ENCODE data around the gene PCYT1B. TPM values are rescaled to one million over a fixed set of nuclear protein-coding genes. Genes with fewer than 3 reads are reported as not detected.

Gene PCYT1B
- 10 to 100 TPM; 11.3 to 16.0 TPM for total RNA-seq
- 10.9 TPM for polyA plus RNA-seq (2013, experiment 1 of 2)
- polyA plus RNA-seq (2013, experiment 2 of 2), result 12.3 TPM
- long read RNA-seq, experiment 1, partial matches to known transcripts, result 0 of 3 reads
- long read RNA-seq, experiment 1, other reads (novel, unspliced or antisense), result 1 of 3 reads
- long read RNA-seq, experiment 2, transcript PCYT1B-202 (8 exons, 1,692 nt), result major isoform, 11 of 15 reads
- long read RNA-seq, experiment 2, partial matches to known transcripts, result 0 of 15 reads
- long read RNA-seq, experiment 2, other reads (novel, unspliced or antisense), result 4 of 15 reads
- long read RNA-seq, experiment 3, transcript PCYT1B-202 (8 exons, 1,692 nt), result major isoform, 7 of 11 reads
- long read RNA-seq, experiment 3, partial matches to known transcripts, result 1 of 11 reads
- long read RNA-seq, experiment 3, other reads (novel, unspliced or antisense), result 2 of 11 reads
- long read RNA-seq, experiment 4, partial matches to known transcripts, result 10 of 16 reads
- long read RNA-seq, experiment 4, other reads (novel, unspliced or antisense), result 1 of 16 reads

DNA sequence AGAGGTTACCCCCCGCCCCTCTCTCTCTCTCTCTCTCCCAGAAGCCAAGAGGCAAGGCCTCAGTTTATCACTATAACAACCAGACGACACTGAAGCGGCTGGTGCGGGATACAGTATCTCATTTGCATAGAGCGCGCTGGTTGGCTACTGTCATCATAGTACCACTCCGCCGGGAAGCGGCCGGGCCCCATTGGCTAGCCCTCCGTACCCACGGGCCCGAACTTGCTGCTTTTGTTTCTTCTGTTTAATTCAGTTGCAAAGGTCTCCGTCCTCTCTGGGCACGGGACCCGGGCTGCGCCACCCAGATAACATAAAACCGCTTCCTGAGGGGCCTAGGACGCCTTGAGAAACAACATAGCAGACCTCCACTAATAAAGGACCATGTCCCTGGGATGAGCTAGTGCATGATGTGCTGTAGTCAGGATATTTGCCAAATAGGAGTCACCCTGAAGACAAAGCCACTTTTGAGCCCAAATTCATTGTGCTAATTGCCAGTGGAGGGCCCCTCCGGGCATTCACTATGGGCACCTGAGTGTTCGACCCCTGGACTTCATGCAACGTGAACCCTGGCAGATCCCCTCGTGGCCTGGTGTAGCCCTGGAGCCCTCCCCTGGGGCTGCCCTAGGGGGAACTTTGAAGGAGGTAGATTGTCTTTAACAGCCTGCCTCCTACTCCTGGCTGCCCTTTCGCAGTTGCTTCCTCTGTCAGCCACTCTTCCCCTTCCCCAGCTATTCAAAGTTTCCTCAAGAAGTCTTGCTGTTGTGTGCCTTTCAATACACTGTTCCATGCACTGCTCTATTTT, at the start of gene PCYT1B:
Gene PCYT1B, minus strand, starts transcription at position 91 of the 802 bp plus-strand sequence. CDS start 242 bp downstream, outside the sequence.
- peak; percentile 98 for DNase-seq
- peak within 1 kb of the TSS; percentile 96 for H3K27ac Mint-ChIP-seq
- Histone ChIP-seq H3K9me3 (ENCODE audit: control insufficient read depth, low read length) (no peaks in the 10 kb centered on the region), H3K27me3 (ENCODE audit: control insufficient read depth, insufficient read depth, low read length, poor library complexity, severe bottlenecking) (no peaks in the 10 kb centered on the region), H3K9ac (ENCODE audit: extremely low read depth, low read length, poor library complexity, severe bottlenecking) (peak within 1 kb of the TSS; percentile 34), H3K36me3 (ENCODE audit: control insufficient read depth, insufficient read depth, low read length) (no peaks in the 10 kb centered on the region), H3K4me3 (ENCODE audit: low read length) (peak within 1 kb of the TSS; percentile 80), H3K27ac (ENCODE audit: low read depth, low read length) (peak within 1 kb of the TSS; percentile 73), H3K4me1 (ENCODE audit: control insufficient read depth, insufficient read depth, low read length) (no peaks in the 10 kb centered on the region)
- H3K4me1 Mint-ChIP-seq, result peaks cover 20% of the 10 kb centered on the region
- peak within 1 kb of the TSS; percentile 69 for H3K4me3 Mint-ChIP-seq
- WGBS, 2 experiments (ENCODE audit: insufficient coverage in 1 of 2, insufficient read length in 1 of 2), result 4 to 8% methylated on average over 2 to 23 of the region's 24 CpGs
- peaks cover 11% of the 10 kb centered on the region for H3K27me3 Mint-ChIP-seq (ENCODE audit: insufficient read depth)
- TF ChIP-seq, protein P1, sequence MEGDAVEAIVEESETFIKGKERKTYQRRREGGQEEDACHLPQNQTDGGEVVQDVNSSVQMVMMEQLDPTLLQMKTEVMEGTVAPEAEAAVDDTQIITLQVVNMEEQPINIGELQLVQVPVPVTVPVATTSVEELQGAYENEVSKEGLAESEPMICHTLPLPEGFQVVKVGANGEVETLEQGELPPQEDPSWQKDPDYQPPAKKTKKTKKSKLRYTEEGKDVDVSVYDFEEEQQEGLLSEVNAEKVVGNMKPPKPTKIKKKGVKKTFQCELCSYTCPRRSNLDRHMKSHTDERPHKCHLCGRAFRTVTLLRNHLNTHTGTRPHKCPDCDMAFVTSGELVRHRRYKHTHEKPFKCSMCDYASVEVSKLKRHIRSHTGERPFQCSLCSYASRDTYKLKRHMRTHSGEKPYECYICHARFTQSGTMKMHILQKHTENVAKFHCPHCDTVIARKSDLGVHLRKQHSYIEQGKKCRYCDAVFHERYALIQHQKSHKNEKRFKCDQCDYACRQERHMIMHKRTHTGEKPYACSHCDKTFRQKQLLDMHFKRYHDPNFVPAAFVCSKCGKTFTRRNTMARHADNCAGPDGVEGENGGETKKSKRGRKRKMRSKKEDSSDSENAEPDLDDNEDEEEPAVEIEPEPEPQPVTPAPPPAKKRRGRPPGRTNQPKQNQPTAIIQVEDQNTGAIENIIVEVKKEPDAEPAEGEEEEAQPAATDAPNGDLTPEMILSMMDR (conservative IDR thresholded peaks at IDR 0.05), result no peak
- no peaks in the 10 kb centered on the region for H3K36me3 Mint-ChIP-seq (ENCODE audit: low read depth)
- no peaks in the 10 kb centered on the region for H3K9me3 Mint-ChIP-seq

- no peak overlapping the region for H3K27ac Mint-ChIP-seq
- peaks cover 2% of the 10 kb centered on the region for H3K9me3 Mint-ChIP-seq
- H3K9ac ChIP-seq (ENCODE audit: extremely low read depth, low read length, poor library complexity, severe bottlenecking), result no peak overlapping the region
- H3K4me1 Mint-ChIP-seq, result peaks cover 21% of the 10 kb centered on the region
- WGBS, 2 experiments (ENCODE audit: insufficient coverage in 1 of 2, insufficient read length in 1 of 2), result 89 to 94% methylated on average over 5 to 6 of the region's 6 CpGs
- no peak for DNase-seq
- H3K9me3 ChIP-seq (ENCODE audit: control insufficient read depth, low read length), result no peaks in the 10 kb centered on the region
- H3K4me3 Mint-ChIP-seq, result no peak overlapping the region
- no peaks in the 10 kb centered on the region for H3K27me3 Mint-ChIP-seq (ENCODE audit: insufficient read depth)
- peaks cover 14% of the 10 kb centered on the region for H3K36me3 ChIP-seq (ENCODE audit: control insufficient read depth, insufficient read depth, low read length)
- H3K27ac ChIP-seq (ENCODE audit: low read depth, low read length), result no peak overlapping the region
- peaks cover 26% of the 10 kb centered on the region for H3K36me3 Mint-ChIP-seq (ENCODE audit: low read depth)
- TF ChIP-seq, protein P1 (conservative IDR thresholded peaks at IDR 0.05), result no peak
- H3K4me3 ChIP-seq (ENCODE audit: low read length), result no peak overlapping the region
- no peaks in the 10 kb centered on the region for H3K4me1 ChIP-seq (ENCODE audit: control insufficient read depth, insufficient read depth, low read length)
- H3K27me3 ChIP-seq (ENCODE audit: control insufficient read depth, insufficient read depth, low read length, poor library complexity, severe bottlenecking), result no peaks in the 10 kb centered on the region
These were observed 49.1 kb upstream of the PCYT1B start for GRCh38 chrX:24696294-24696693.

DNA sequence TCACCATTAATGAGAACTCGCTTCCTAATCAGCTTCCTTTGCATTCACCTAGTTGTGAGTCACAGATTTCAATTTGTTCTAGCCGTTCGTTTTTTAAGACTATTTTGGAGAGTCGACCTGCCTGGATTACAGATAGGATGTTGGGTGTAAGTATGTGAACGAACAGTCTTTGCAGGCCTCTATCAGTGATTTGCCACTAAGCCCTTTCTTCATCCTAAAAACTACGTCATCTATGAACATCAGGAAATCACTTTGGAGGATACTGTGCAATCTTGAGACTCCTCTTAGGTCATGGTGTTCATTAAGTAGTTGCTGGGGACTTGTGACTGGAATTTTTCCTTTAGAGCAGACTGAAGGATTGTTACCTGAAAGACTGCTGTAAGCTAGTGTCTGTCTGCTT, 47.7 kb upstream of the PCYT1B start:
- H3K27me3 ChIP-seq (ENCODE audit: control insufficient read depth, insufficient read depth, low read length, poor library complexity, severe bottlenecking), result no peaks in the 10 kb centered on the region
- H3K27me3 Mint-ChIP-seq (ENCODE audit: insufficient read depth), result no peaks in the 10 kb centered on the region
- peaks cover 5% of the 10 kb centered on the region for H3K36me3 ChIP-seq (ENCODE audit: control insufficient read depth, insufficient read depth, low read length)
- H3K9ac ChIP-seq (ENCODE audit: extremely low read depth, low read length, poor library complexity, severe bottlenecking), result no peak overlapping the region
- H3K4me3 ChIP-seq (ENCODE audit: low read length), result peak overlapping the region; percentile 93
- H3K9me3 ChIP-seq (ENCODE audit: control insufficient read depth, low read length), result no peaks in the 10 kb centered on the region
- peaks cover 2% of the 10 kb centered on the region for H3K9me3 Mint-ChIP-seq
- H3K4me1 ChIP-seq (ENCODE audit: control insufficient read depth, insufficient read depth, low read length), result no peaks in the 10 kb centered on the region
- TF ChIP-seq, protein P1 (conservative IDR thresholded peaks at IDR 0.05), result no peak
- peaks cover 12% of the 10 kb centered on the region for H3K36me3 Mint-ChIP-seq (ENCODE audit: low read depth)
- H3K4me1 Mint-ChIP-seq, result peaks cover 21% of the 10 kb centered on the region
- 72 to 100% methylated on average over 1 to 6 of the region's 6 CpGs for WGBS, 2 experiments (ENCODE audit: insufficient coverage in 1 of 2, insufficient read length in 1 of 2)
- no peak overlapping the region for H3K27ac ChIP-seq (ENCODE audit: low read depth, low read length)
- DNase-seq, result no peak
- peak overlapping the region; percentile 95 for H3K4me3 Mint-ChIP-seq
- peak overlapping the region; percentile 99 for H3K27ac Mint-ChIP-seq

All from endodermal cell (in vitro differentiated cells).